Pons (tissue), 1 donor: Measurements from ENCODE around the gene FMNL1.
A peak's percentile ranks its signal among the peaks of the same experiment; 100 is the strongest.
"Not testable (repeated sequence)": the region's sequence is repeated elsewhere in the genome, so short reads cannot be mapped to it uniquely, and the experiment has no call there.

Source experiments
- DNase-seq: peaks from one replicate; pipeline ENCODE4 v3.0.0-alpha.2; 2016; ENCODE audit warnings: low spot score

The FMNL1 gene

DNA sequence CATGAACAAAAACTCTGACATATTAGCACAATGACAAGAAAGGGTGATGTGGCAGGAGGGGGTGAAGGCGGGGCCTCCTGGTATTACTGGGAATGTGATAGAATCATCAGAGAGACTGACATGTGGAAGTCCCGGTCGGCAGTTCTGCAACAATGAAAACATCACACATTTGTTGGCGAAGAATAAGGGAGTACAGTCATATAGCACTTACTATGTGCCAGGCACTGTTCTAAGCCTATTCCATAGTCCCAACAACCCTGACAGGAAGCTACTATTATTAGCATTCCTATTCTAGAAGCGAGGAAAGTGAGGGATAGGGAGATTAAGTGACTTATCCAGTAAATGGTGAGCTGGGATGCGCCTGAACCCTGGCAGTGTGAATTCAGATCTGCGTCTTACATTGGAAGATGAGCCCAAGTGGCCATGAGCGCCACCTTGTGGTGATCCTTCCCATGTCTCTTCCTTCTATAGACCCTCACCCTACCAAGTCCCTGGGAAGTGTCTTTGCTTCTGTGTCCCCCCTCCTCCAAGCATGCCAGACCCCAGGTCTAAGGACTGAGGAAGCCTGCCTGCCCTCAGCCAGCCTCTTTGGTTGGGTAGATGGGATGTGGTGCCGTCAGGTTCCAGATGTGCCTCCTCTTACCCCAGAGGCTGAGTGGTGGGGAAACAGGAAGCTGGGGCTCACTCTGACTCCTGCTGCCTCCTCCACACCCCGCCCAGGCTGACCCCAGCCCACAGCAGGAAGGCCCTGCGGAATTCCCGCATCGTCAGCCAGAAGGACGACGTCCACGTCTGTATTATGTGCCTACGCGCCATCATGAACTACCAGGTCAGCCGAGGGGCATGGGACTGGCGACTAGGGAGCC is 14.0 kb downstream of the FMNL1 start:
- peak; percentile 58 for DNase-seq

DNA sequence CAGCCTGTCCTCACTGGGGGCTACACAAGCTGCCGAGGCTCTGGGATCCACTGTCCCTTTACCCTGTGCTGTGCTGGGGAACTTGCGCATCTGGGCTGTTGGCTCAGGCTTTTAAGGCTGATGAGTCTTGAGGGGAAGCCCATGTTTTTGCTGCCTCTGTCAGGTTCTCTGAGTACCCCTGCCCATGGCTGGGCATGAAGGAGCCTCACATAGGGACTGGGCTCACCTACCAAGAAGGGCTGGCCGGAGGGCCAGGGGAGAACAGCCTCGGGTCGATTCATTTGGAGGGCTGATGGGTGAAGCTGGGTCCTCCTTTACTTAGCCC is 14.6 kb downstream of the FMNL1 start:
- DNase-seq = no peak

DNA sequence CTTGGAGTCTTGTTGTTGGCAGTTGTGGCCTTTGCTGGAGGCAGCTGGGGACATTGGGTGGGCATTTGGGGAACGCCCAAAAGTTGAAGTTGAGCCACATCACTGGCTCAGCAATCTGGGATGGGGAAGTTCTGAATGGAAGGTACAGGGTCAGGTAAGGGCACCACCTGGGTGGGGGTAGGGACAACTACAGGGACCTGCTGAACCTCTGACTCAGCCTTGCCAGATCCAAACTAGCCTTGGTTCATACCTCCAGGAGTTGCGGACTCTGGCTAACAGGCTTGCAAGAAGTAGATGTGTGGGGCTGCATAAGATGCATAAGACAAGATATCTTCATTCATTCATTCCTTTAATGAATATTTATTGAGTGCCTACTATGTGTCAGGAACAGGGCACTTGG is 16.0 kb downstream of the FMNL1 start:
- DNase-seq = no peak

DNA sequence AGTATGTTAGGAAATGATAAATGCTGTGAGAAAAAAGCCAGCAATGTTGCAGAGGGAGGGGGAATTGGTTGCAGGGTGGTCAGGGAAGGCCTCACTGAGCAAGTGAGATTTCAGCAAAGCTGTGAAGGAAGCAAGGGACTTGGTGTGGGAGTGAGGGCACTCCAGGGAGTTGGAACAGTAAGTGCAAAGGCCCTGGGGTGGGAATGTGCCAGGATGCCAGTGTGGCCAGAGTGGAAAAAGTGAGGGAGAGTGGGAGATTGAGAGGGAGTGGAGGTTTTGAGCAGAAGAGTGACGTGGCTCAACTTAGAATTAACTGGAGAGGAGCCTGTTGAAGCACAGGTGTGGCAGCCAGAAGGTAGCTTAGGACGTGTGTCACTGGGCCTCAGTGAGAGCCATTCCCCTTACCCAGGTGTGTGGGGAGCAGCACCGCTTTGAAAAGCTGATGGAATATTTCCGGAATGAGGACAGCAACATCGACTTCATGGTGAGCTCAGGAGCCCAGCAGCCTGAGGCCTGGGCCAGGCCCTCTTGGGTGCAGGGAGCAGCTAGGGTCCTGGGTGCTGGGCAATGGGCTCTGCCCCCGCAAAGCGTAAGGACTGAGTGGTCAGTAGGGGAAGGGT is 16.6 kb downstream of the FMNL1 start:
- no peak for DNase-seq

DNA sequence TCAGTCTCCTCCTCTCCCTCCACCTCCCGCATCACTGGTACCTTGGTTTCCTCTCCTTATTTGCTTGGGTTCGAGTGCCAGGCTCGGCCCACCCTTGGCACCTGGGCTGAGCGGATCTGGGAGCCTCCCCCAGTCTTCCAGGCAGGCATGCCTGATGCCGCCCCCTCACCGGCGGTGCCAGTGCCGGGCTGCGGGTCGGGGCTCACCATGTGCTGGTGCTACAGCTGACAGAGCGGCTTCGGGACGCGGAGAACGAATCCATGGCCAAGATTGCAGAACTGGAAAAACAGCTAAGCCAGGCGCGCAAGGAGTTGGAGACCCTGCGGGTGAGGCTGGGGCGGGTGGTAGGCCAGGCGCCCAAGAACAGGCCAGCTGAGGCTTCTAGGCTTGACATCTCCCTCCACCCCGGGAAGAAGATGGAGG is 19.2 kb downstream of the FMNL1 start:
- DNase-seq = no peak

DNA sequence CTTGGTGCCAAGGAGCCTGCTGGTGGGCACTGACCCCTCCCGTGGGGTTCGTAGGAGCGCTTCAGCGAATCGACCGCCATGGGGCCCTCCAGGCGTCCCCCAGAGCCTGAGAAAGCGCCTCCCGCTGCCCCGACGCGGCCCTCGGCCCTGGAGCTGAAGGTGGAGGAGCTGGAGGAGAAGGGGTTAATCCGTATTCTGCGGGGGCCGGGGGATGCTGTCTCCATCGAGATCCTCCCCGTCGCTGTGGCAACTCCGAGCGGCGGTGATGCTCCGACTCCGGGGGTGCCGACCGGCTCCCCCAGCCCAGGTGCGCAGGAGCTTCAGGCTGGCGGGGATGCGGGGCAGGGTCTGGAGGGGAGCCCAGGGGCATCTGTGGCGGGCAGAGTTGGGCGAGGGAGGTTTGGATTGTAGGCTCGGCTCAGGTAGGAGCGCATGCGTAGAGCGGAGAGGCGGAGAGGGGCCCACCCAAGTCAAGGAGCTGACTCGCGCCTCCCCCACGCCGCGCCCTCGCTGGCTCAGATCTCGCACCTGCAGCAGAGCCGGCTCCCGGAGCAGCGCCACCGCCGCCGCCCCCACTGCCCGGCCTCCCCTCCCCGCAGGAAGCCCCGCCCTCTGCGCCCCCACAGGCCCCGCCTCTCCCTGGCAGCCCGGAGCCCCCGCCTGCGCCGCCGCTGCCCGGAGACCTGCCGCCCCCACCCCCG is 19.8 kb downstream of the FMNL1 start:
- no peak for DNase-seq

DNA sequence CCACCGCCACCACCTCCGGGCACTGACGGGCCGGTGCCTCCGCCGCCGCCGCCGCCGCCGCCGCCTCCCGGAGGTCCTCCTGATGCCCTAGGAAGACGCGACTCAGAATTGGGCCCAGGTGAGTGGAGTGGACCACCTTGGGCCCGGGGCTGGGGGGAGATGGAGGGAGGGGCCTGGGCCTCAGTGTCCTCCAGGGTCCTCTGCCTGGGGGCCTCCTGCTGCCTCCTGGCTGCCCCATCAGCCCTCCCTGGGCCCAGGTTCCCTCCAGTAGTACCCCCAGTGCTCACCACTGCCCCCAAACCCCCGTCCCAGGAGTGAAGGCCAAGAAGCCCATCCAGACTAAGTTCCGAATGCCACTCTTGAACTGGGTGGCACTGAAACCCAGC is 20.3 kb downstream of the FMNL1 start:
- DNase-seq = no peak

DNA sequence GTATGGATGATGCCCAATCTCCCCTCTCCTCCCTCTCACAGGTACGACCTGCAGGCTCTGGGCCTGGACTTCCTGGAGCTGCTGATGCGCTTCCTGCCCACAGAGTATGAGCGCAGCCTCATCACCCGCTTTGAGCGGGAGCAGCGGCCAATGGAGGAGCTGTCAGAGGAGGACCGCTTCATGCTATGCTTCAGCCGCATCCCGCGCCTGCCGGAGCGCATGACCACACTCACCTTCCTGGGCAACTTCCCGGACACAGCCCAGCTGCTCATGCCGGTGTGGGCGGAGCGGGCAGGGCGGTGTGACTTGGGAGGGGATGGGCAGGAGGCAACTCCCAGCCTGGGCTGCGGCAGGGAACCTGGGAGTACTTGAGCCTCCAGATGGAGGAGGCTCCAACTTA is 22.1 kb downstream of the FMNL1 start:
- DNase-seq = no peak

DNA sequence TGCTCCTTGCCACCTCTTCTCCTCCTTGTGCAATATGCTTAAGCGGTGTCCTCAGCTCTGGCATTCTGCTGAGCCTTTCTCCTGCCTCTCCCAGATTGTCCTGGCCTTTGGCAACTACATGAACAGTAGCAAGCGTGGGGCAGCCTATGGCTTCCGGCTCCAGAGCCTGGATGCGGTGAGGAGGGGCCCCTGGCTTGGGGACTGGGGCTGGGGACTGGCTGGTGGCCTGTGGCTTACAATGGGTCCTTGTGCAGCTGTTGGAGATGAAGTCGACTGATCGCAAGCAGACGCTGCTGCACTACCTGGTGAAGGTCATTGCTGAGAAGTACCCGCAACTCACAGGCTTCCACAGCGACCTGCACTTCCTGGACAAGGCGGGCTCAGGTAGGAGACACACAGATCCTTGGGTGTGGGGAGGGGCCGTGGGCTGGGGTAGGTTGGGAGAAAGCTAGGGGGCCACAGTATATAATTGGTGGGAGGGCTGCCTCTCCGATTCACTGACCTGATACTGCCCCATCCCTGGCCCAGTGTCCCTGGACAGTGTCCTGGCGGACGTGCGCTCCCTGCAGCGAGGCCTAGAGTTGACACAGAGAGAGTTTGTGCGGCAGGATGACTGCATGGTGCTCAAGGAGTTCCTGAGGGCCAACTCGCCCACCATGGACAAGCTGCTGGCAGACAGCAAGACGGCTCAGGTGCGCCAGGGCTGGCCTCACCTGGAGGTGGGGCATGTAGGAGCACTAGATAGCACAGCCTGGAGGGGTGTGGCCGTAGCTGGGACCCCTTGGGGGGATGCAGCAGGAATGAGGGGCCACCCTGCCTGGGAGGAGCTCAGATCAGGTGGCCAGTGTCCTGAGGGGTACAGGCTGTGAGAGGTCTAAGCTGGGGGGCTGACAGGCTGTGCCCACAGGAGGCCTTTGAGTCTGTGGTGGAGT is 23.3 kb downstream of the FMNL1 start:
- no peak for DNase-seq

DNA sequence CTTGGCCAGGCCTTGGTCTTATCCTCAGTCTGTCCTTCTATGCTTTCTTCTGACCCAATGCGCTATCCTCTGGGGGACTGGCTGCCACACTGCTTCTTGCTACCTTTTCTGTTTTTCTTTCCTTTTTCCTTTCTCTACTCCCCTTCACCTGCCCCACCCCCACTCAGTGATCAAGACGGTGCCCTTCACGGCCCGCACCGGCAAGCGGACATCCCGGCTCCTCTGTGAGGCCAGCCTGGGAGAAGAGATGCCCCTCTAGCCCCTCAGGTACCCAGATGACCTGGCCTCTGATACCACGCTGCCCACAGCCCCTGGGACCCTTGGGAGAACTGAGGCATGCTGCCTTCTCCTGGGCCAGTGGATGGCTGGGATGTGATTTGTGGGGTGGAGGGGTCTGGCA is 24.7 kb downstream of the FMNL1 start:
- DNase-seq = no peak

DNA sequence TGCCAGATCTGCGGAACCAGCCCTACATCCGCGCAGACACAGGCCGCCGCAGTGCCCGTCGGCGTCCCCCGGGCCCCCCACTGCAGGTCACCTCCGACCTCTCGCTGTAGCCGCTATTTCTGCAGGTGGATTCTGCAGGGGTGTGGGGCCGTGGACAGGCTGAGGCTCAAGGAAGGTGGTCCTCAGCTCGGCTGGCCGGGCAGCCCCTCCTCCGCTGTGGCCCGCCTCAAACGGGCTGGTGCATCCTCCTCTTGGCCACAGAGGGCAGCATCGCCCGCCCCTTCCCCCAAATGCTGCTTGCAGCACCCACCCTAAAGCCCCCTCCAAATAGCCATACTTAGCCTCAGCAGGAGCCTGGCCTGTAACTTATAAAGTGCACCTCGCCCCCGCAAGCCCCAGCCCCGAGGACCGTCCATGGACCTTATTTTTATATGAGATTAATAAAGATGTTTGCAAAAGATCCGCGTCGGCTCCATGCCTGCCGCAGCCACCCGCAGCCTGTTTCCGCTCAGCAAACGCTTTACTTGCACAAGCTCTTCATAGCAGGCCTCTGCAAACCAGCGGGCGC is 25.3 kb downstream of the FMNL1 start:
- no peak for DNase-seq

DNA sequence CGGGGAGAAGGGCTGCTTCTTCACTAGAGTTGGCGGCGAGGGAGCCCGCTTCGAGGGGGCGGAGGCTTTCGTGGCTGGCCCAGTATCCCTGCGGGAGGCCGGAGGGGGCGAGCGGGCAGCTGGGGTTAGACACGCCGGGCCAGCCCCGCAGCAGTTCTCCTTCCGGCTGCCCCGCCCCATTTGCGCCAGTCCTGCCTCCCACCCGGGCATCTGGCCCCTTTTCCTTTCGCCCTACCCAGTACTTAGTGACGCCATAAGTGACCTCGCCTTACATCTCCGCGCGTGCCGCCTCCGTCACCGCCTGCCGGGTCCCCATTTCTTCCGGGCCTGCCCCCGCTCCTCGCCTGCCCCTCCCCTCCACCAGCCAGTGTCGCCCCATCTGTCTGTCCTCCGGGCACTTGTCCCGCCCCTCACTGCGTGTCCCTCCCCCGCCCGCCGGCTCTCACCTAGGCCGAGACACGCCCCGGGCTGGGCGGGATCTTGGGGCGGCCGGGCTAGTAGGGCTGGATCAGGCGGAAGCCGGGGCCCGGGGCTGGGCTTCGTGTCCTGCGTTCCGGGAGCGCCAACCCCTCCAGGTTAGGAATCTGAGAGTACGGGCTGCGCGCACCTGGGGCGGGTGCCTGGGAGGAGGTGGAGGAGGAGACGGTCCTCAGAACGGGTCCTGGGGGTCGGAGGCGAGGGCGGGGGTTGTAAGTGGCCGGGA is 25.9 kb downstream of the FMNL1 start:
- no peak for DNase-seq

DNA sequence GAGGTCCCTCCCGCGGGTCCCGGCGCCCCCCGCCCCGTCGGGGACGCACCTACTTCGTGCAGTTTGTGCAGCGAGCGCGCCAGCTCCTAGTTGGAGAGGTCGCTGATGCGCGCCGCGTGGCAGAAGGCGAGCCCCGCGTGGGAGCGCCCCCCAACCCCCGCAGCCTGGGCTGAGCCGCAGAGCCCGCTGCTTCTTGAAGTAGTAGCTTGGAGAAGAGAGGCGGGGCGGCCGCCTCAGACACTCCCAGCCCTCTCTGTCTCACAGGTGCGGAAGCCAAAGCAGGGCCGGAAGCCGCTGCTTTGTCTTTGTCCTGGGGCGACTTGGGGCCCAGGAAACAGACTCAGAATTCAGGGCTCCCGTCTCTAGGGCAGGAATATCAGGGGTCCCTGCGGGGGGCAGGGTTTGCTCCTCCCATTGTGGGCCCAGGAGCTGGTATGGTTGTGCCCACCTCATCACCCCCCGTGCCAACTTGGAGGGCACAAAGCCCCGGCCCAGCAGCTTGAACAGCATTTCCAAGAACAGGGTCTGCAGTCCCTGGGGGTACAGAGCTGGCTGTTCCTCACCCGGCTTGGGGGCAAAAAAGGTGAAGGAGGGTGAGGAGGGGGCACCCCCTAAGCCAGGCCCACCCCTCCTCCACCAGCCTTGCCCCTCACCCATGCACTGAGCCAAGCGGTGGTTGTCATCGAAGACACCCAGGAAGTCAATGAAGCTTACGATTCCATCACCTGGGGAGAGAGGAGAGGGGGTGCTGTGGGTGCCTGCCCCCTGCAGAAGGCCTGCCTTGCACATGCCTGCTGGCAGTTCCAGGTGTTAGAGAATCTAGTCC is 26.7 kb downstream of the FMNL1 start:
- DNase-seq = no peak

DNA sequence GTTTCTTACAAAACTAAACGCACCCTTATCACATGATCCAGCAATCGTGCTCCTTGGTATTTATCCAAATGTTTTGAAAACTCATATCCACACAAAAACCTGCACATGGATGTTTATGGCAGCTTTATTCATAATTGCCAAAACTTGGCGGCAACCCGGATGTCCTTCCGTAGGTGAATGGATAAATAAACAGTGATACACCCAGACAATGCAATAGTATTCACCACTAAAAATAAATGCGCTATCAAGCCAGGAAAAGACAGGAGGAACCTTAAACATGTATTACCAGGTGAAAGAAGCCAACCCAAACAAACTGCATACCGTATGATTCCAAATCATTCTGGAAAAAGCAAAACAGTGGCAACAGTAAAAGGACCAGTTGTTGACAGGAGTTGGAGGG is 30.2 kb downstream of the FMNL1 start:
- no peak for DNase-seq

DNA sequence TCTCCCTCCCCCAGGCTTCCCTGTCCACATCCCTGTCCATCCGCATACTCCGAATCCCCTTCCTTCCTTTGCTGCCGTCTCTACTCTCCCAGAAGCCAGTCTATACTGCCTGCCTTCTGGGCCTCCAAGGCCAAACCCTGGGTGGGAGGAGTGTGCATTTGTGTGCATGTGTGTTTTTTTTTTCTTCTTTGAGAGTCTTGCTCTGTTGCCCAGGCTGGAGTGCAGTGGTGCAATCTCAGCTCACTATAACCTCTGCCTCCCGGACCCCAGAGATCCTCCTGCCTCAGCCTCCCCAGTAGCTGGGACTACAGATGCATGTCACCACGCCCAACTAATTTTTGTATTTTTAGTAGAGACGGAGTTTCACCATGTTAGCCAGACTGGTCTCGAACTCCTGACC is 31.6 kb downstream of the FMNL1 start:
- DNase-seq = not testable (repeated sequence)

DNA sequence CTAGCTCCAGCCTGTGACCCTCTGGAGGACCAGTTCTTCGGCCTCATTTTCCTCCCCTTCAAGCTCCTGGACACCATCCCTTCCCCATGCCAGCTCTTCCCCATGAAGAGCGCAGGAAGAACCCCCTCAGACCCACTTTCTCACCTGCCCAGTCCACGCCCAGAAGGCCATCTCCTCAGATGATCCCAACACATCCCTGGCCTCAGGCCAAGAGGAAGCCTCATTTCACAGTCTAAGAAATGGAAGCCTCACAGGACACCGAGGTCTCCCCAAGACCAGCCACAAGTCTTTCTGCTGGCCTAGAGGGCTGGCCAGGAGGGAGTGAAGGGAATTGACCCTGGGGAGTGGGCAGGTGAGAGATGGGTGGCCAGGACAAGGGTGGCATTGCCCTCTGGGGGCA is 32.2 kb downstream of the FMNL1 start:
- no peak for DNase-seq

DNA sequence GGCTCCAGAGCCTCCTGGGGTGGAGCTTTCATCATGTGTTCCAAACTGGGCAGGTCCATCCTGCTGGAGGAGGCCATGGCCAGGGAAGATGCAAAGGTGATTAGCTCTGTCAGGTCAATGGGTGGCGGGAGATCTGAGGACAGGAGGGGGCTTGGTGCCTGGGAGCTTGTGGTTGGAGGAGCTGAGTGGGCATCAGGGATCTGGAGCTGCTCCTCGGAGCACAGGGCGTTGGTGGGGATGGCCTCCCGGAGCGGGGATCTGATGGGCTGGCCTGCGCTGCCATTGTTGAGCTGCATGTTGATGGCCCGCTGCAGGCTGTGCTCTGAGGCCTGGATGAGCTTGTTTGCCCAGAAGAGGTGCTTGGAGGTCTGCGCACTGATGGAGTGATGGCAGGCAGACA is 33.7 kb downstream of the FMNL1 start:
- DNase-seq = no peak

DNA sequence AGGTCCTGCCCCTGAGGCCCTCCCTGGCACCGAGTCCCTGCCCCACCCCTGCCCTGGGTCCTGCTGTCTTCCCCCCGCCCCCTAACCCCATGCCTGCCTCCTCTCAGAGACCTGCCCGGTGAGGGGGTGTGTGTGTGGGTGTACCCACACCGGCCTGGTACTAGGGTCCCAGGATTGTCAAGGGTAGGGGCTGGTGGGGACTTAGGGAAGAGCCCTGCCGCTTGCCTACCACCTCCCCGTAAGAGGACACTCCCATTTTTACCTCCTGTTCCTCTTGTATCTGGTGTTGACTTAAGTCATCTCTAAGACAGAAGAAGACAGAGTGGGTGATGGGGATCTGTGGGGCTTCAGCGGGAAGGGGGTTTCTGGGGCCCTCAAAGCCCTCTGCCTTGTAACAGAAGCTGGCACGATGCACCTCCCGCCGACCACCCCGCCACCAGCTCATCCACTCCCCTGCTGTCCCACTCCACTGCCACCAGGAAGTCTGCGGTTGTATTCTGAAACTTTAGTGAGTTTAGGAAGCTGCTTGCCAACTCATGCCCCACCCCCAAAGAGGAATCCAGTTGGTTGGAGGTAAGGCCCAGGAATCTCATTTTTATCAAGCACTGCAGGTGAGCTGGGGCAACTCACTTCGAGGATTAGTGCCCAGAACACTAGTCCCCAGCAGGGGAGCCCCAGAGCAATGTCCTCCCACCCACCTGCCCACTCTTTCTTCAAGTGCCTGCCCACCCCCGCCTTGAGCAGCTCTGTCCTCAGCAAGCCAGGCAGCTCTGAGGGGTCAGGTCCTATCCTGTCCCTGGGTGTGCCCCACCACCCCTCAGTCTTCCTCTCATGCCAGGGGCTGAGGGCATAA is 34.7 kb downstream of the FMNL1 start:
- DNase-seq = no peak

DNA sequence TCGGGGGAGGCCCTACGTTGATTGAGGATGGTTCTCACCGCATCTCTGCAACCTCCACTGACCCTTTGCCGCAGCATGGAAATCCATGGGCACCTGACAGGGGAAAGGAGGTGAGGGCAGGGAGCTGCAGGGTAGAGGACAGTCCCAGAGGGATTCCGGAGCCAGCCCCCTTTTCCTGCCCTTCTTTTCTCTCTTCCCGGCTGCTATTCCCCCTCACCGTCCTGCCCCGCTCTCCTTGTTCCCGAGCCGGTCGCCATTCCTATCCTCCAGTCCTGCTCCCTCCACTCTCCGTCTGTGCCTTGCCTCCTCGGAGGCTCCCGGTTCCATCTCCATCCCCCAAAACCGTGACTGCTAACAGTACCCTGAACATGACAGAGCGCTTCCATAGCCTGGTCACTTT is 35.4 kb downstream of the FMNL1 start:
- DNase-seq = no peak
